Fibroblast of peridontal ligament (primary cell): ENCODE data around the gene CFAP141.
"Not testable (repeated sequence)": the region's sequence is repeated elsewhere in the genome, so short reads cannot be mapped to it uniquely, and the experiment has no call there.

Source experiments
- DNase-seq: peaks from one replicate; pipeline ENCODE4 v3.0.0-alpha.2; 2010; ENCODE audit errors: extremely low read depth

Gene CFAP141

DNA sequence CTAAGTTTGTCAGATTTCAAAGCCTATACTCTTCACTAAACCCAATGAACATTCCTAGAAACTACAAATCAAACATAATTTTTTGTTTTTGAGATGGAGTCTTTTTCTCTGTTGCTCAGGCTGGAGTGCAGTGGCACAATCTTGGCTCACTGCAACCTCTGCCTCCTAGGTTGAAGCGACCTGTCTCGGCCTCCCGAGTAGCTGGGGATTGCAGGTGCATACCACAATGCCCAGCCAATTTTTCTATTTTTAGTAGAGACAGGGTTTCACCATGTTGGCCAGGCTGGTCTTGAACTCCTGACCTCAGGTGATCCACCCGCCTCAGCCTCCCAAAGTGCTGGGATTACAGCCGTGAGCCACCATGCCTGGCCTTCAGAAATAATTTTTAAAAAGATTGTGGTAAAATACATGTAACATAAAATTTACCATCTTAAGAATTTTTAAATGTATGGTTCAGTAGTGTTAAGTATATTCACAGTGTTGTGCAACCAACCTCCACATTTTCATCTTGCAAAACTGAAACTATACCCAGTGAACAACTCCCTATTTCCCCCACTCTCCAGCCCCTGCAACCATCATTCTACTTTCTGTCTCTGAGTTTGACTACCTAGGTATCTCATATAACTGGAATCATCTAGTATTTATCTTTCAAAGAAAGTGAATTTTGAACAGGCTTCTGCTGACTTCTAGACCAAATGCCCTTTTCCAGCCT, 2.7 kb upstream of the CFAP141 start:
- DNase-seq, result no peak

DNA sequence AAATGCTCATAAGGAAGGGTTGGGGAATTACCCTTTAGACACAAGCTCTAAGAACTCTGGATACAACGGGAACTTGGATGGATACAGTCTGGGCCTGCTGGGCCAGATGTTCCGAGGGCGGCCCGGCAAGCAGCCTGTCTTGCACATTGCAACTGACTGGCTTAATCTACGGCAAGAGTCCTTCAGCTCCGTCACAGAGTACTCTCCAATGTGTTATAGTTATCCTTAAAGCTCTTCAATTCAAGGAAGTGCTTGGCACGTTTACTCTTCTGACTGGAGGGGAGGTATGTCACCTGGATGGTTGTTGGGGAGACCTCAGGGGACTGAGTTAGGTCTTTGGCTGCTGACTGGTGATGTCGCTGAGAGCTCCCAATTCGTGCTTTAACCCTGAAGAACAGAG, 1.1 kb upstream of the CFAP141 start:
- DNase-seq, result no peak

- DNase-seq, result not testable (repeated sequence)
Measured at GRCh38 chr1:154205778-154206177, 355 bp downstream of the CFAP141 start.

DNA sequence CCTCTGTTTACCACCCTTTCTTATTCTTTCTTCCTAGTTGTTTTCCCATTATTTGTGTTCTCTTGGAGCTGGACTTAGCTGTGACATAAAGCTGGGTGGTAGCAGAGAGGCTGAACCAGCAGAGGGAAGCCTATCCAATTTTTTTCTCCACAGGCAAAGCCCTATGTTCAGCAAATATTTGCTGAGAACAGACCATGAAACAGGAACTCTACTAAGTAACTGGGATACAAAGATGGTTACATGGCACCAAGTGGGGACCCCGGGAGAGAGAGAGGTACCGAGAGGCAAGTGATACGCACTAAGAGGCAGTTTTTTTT, 6.6 kb downstream of the CFAP141 start:
- DNase-seq, result peak; percentile 38

DNA sequence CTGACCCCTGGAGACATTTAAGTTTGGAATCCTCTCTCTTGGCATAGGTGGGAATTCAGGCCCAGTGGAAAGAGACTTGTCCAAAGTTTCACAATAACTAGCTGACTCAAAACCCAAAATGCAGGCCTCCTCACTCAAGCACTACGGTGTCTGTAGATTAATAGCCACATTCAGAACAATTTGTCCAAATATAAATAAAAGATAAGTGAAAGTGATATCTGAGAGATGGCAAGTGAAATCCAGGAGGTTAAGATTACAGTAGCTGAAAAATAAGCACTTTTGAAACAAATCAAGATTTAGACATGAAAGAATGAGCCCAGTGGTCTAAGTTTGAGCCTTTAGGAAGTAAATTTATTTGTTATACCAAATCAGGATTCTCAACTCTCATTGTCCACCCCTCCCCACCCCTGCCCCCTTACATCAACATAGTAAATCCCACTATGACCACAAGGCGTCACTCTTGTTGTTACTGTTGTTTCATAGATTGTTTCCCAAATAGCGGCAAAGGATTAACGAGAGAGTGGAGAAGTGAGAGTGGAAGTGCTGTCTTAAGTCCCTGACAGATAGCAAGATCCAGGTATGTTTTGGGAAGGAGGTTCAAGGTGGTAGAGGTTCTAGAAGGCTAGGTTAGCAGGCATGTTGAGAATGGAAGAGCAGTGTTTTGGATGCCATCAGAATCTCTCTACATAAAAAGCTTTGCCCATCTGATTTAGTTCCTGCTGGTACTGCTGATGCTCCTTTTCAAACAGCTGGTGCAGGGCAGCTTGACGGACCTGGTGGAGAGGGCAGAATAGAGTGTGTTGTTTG, 7.2 kb downstream of the CFAP141 start:
- peak; percentile 80 for DNase-seq

GRCh38 chr1:154193821-154194220, 12.3 kb downstream of the CFAP141 start:
- DNase-seq, result no peak

- no peak for DNase-seq
Measured at GRCh38 chr1:154192476-154192875, 13.7 kb downstream of the CFAP141 start.

DNA sequence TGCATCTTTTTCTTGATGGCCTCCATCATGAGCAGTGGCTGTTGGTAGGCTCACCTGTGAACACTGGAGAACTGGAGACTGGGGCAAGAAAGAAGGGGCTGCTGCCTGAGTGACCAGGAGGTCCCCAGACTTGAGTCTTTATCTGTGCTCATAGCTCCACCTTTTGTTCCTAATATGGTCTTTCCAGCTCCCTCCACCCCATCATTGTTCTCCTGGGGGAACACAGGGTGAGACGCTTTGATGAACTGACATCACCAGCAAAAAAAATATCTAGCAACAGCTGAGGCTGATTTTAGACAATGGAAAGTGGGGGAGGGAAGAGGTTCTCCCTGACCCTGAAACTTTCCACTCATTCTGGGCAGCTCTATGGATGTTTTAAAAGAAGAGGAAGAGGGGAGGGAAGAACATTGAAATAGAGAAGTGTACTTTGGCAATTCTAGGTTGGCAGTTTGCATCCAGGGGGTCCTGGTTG, 14.1 kb downstream of the CFAP141 start, which contains the start of gene TPM3:
TPM3 (minus strand) TSS at position 111 of the 472 bp plus-strand sequence; CDS start at position 29, 82 bp downstream.
- no peak for DNase-seq

DNA sequence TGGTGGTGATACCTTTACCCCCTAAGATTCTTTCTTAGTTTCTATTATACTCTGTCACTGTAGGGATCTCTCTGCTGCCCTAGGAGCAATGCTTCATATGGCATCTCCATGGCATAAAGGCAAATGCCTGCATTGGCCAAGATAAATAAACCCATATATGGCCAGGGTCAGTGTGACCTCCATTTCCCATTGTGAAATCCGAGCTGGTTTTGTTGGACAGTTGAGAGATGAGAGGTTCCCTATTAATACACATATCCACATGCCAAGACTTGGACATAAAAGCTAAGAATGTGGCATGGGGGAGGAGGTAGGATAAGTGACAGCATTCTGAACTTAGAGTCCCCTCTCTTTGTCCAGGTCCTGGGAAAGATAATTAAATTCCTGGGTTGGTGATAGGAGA, 15.6 kb downstream of the CFAP141 start:
- peak; percentile 35 for DNase-seq

GRCh38 chr1:154186852-154187501, 19.2 kb downstream of the CFAP141 start:
- DNase-seq, result no peak

- peak; percentile 37 for DNase-seq
Measured at GRCh38 chr1:154186177-154186576, 20.0 kb downstream of the CFAP141 start.

- peak; percentile 87 for DNase-seq
Measured at GRCh38 chr1:154183046-154183915, 22.9 kb downstream of the CFAP141 start.

DNA sequence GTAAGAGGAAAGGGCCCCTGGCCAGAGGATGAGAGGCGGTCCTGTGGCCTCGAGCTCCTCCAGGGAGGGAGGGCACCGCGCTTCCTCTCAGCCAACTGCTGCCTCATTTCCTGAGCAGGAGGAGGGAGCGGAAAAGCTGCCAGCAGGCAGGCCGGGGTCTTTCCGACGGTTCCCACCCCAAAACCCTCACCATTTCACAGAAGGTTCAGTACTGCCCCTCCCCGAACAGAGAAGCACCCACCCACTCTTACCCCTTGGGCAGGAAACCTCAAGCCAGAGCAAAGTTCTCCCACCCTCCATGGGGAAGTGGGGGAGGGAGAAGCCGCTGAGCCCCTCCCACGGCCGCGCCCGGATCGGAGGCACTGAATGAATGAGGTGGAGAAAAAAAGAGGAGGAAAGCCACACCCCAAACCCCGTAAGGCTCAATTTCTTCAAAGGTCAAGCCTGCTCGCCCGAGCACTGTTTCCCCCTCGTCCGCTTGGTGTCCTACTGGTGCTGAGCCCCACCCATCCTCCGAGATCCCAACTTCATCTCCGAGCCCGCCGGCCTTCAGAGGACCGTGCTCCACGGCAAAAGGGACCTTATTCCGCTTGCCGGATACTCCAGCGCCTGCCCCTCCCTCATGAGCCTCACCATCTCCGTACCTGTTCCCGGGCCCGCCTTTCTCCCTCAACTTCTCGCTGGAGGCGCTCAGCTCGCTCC, 23.6 kb downstream of the CFAP141 start:
- DNase-seq, result peak; percentile 63

DNA sequence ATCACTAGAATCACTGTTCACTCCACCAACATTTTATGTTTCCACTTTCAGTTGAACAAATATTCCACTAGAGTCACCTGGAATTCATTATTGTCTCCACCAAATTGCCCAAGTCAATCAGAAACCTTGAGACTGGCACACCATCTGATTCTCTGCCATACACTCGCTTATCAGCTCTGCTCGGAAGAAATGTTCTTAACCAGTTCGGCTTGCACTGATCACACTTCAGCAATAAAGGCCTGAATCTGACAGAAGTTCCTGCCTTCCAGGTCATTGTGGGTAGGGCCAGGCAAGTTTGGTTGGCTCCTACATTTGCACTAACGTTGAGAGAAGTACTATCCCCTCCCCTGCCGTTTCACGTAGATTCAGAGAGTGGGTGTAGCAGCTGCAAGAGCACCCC, 24.2 kb downstream of the CFAP141 start:
- DNase-seq, result no peak

DNA sequence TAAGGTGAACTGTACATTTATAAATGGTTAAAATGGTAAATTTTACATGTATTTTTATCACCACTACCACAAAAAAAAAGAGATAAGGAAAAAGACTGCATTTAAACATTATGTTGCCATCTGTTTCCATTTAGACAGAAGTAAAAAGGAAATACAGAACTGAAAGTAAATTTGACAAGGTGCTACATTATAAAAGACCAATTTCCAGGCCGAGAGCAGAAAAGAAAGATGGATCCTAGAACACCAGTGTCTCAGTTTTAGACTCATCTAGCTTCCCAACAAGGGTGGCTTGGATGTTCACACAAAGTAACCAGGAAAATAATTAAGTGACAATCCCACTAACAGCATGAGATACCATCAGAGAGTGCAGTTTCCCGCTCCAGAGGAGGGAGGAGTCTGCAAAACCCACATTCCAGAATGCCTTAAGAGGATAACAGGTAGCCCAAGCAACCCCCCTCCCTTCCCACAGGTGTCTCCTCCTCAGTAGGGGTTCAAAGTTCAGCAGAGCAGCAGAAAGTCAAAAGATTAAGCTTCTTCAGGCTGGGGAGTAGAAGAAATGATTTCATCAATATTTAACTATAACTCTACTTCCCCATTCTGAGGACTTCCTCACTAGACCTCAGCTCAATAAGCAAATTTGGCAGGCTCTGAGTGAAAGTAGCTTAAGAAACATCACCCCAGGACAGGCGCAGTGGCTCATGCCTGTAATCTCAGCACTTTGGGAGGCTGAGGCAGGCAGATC, 26.0 kb downstream of the CFAP141 start:
- DNase-seq, result no peak

DNA sequence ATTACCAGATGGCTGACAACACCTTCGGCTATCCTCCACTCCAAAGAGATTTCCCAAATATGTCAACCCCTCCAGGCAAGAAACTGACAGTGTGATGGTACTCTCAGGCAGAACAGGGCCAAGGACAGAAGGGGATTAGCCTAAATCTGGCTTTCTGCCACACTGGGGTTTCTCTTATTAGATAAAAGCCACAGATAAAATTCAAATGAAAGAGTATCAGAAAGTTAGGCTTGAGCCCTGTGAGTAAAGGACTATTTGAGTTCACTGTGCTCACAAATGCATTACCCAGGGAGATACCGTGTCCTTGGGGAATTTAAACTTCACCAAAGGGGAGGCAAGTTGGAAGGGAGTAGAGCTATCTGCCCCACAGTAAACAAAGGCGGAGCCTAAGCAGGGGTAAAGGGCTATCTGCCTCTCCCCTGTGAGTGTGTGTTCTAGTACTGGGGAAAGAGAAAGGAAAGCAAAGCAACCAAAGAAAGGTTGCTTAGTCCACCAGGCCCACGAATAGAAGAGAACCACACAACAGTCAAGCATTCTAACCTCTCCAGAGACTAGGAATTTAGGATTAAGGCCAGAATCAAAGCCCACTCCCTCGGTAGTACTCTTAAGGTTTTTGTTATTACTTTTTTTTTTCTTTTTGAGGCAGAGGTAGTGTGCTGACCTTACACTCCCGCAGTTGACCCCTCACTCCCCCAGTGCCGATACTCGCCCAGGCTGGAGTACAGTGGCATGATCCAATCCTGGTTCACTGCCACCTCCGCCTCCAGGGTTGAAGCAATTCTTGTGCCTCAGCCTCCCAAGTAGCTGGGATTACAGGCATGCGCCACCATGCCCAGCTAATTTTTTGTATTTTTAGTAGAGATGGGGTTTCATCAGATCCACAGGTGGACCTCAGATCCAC, 27.0 kb downstream of the CFAP141 start:
- DNase-seq, result no peak

DNA sequence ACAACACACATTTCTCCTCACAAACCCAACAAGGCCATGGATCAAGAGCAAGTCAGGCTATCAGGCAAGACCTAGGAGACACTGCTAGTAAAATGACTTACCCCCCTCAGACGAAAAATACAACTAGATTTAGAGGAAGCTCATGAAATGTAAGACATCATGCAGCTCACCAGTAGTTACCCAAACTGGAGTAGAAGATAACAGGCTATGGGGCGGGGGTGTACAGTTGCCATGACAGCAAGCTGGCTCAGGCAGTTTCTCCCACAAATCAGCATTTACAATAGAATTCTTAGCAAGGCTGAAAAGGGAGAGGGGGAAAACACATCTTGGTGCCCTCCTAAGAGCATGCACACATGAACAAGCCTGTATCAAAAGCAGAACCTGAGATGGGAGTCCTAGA, 28.1 kb downstream of the CFAP141 start:
- no peak for DNase-seq

GRCh38 chr1:154176337-154176736, 29.8 kb downstream of the CFAP141 start:
- DNase-seq, result peak; percentile 76

DNA sequence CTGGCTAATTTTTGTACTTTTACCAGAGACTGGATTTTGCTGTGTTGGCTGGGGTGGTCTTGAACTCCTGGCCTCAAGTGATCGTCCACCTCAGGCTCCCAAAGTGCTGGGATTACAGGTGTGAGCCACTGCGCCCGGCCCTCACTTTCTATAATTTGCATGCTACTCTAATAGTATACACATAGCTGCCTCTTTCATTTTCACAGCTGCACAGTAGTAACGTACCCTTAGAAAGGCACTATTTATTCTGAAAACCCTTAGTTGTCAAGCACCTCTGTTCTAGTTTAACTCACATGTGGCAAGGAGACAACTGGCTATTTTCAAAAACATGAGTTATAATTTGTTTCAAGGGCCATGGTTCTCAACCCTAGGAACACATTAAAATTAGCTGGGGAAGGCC, 31.5 kb downstream of the CFAP141 start:
- DNase-seq, result no peak
